Measurements from ENCODE around the gene SLC6A9.

The SLC6A9 gene

DNA sequence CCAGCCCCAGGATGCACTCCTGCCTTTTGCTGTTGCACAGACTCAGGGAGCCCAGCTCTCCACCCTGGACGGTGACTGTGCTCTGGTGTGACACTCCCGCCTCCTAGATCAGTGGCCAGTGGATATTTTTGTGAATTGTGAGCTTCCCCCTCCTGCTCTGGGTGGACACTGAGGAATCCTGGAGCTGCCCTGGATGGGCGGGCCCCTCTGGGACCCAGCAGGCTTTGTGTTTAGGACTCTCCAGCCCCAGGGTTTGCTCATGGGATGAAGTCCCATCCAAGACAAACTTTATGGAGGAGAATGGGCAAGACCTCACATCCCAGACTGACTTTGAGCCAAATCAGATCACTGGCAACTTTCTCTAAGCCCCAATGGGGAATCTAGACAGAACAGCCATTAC, 16.1 kb downstream of the SLC6A9 start:
- H3K4me3 ChIP-seq (ENCODE audit: low read depth, low read length), result no peak overlapping the region
- no peak for DNase-seq (ENCODE audit: low read depth)
- TF ChIP-seq CTCF (IDR thresholded peaks at IDR 0.05; ENCODE audit: low read depth, low read length, missing control alignments), result no peak

DNA sequence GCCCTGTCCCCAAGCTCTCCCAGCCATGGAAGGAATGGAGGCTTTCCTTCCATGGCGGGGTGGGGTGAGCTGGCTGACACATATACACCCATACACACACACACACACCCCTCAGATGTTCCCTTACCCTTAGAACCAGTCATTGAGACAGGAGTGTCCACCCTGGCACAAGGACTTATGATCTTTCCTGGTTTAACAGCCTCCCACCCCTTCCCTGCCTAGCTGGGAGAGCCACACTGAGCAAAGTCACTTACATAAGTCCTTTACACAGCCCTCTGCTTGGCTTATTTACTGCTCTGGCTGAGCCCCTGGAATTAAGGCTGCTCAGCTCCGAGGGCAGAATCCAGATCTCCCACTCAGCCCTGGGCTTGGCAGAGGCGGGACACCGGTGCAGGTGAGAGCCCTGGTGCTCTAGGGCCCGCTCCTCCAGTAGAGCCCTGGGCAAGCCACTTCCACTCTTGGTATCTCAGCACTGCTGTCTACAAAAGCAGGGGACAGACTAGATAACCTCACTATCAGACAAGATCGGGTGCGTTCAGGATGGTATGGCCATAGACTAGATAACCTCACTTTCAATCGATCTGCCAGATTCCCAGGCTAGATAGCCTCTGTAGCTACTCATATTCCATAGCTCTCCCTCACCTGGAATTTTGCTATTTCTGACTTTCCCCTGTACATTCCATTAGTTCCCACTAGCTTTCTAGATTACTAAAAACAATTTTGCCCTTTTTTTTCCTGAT, 16.7 kb downstream of the SLC6A9 start:
- no peak for DNase-seq (ENCODE audit: low read depth)
- no peak overlapping the region for H3K4me3 ChIP-seq (ENCODE audit: low read depth, low read length)
- no peak for TF ChIP-seq CTCF (IDR thresholded peaks at IDR 0.05; ENCODE audit: low read depth, low read length, missing control alignments)

DNA sequence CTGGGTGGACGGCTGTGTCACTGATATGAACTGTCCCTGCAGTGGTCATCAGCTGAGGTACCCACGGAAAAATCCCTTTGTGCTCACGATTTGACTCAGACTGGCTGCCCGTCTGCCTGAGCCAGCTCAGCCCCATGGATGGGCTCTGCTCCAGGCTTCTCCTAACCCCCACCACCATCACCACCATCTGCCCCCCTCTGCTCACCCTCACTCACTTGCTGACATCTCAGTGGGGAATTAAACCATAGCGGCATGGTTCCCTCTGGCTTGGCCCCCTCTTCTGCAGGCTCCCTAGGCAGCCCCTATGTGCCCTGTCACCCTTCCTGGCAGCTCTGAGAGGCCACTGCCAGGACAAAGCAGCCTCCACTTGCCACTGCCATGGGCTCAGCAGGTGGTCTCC, 17.3 kb downstream of the SLC6A9 start:
- H3K4me3 ChIP-seq (ENCODE audit: low read depth, low read length), result no peak overlapping the region
- DNase-seq (ENCODE audit: low read depth), result no peak

GRCh38 chr1:44012941-44013609, 18.2 kb downstream of the SLC6A9 start:
- H3K4me3 ChIP-seq (ENCODE audit: low read depth, low read length), result no peak overlapping the region
- no peak for TF ChIP-seq CTCF (IDR thresholded peaks at IDR 0.05; ENCODE audit: low read depth, low read length, missing control alignments)
- no peak for DNase-seq (ENCODE audit: low read depth)

More for the DNA sequence above, 17.3 kb downstream of the SLC6A9 start:
- TF ChIP-seq CTCF (IDR thresholded peaks at IDR 0.05; ENCODE audit: low read depth, low read length, missing control alignments), result no peak

GRCh38 chr1:44012404-44012803, 18.9 kb downstream of the SLC6A9 start:
- DNase-seq (ENCODE audit: low read depth), result no peak
- TF ChIP-seq CTCF (IDR thresholded peaks at IDR 0.05; ENCODE audit: low read depth, low read length, missing control alignments), result no peak
- H3K4me3 ChIP-seq (ENCODE audit: low read depth, low read length), result no peak overlapping the region

DNA sequence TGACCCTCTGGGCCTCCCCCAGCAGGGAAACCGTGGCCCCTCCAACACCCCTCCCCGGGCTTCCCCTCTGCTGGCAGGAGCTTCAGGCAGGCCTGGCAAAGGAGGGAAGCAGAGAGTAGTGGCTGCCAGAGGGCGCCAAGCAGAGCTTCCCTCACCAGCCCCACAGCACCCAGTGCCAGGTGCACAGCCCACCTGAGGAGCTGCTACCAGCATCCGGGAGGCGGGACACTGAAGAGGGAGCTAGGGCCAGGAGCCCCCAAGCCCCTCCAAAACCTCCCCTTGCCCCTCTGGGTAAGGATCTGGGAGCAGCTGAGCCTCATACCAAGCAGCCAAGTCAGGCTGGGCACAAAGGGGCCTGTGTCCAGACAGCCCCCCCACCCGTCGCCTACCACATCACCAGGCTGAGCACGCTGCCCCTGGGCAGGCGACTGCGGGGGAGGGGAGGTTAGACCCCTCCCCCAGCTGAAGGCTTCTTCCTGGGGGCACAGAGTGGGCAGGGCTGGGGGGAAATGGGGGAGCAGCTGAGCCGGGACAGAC, 20.3 kb downstream of the SLC6A9 start:
- no peak for TF ChIP-seq CTCF (IDR thresholded peaks at IDR 0.05; ENCODE audit: low read depth, low read length, missing control alignments)
- H3K4me3 ChIP-seq (ENCODE audit: low read depth, low read length), result no peak overlapping the region
- no peak for DNase-seq (ENCODE audit: low read depth)
